OCI-LY3 (cell line): ENCODE data around the gene DISP3.

ENCODE experiments used
- H2AFZ ChIP-seq: fragments of 200-600, 300-600 bp; shearing (Covaris generic); 2 replicates; pipeline ENCODE4 v1.6.0; 2014; ENCODE audit warnings: antibody characterized with exemption, low read depth, low read length
- H3K27ac ChIP-seq: fragments of 200-600, 300-600 bp; sonication (generic); 2 replicates; pipeline ENCODE4 v1.5.1; 2014; ENCODE audit warnings: mild to moderate bottlenecking, low read length, moderate library complexity, mixed read lengths
- H3K27me3 ChIP-seq: fragments of 200-600, 300-600 bp; sonication (generic); 2 replicates; pipeline ENCODE4 v1.6.1; 2014; ENCODE audit warnings: low read depth, low read length, mixed read lengths
- H3K36me3 ChIP-seq: fragments of 200-600, 300-600 bp; sonication (generic); replicated peaks from 2 replicates; pipeline ENCODE3; 2014; ENCODE audit warnings: low read depth, low read length, mixed read lengths
- H3K4me1 ChIP-seq: fragments of 300-600, 200-600 bp; sonication (generic); 2 replicates; pipeline ENCODE4 v1.6.1; 2014; ENCODE audit warnings: low read length, mixed read lengths
- H3K4me2 ChIP-seq: fragments of 200-600, 300-600 bp; sonication (generic); 2 replicates; pipeline ENCODE4 v1.6.1; 2014; ENCODE audit warnings: low read length, mixed read lengths
- H3K4me3 ChIP-seq: fragments of 300-600, 200-600 bp; sonication (generic); 2 replicates; pipeline ENCODE4 v1.5.1; 2014; ENCODE audit warnings: antibody characterized with exemption, mild to moderate bottlenecking, low read length, moderate library complexity
- H3K79me2 ChIP-seq: fragments of 300-600, 200-600 bp; shearing (Covaris generic); 2 replicates; pipeline ENCODE4 v1.6.1; 2014; ENCODE audit warnings: mild to moderate bottlenecking, low read length, mixed read lengths
- H3K9ac ChIP-seq: fragments of 300-600, 200-600 bp; shearing (Covaris generic); 2 replicates; pipeline ENCODE4 v1.6.0; 2014; ENCODE audit warnings: mild to moderate bottlenecking, low read length, moderate library complexity
- H3K9me3 ChIP-seq: fragments of 200-600, 300-600 bp; shearing (Covaris generic); 2 replicates; pipeline ENCODE4 v1.6.1; 2014; ENCODE audit warnings: low read length, mixed read lengths; ENCODE audit not compliant: insufficient read depth
- H4K20me1 ChIP-seq: fragments of 200-600, 300-600 bp; sonication (generic); 2 replicates; pipeline ENCODE4 v1.6.1; 2016; ENCODE audit warnings: low read length, mixed read lengths; ENCODE audit not compliant: insufficient read depth
- CTCF ChIP-seq: fragments of 200-600, 300-600 bp; sonication (generic); IDR thresholded peaks from 2 replicates; pipeline ENCODE4 v1.5.1; 2014; ENCODE audit warnings: antibody characterized with exemption, low read length, low read depth
- EZH2phosphoT487 ChIP-seq: fragments of 200-600 bp; shearing (Covaris generic); IDR thresholded peaks from 2 replicates; pipeline ENCODE4 v1.6.1; 2018; ENCODE audit warnings: antibody characterized with exemption, mixed run types, low read depth

Gene DISP3

DNA sequence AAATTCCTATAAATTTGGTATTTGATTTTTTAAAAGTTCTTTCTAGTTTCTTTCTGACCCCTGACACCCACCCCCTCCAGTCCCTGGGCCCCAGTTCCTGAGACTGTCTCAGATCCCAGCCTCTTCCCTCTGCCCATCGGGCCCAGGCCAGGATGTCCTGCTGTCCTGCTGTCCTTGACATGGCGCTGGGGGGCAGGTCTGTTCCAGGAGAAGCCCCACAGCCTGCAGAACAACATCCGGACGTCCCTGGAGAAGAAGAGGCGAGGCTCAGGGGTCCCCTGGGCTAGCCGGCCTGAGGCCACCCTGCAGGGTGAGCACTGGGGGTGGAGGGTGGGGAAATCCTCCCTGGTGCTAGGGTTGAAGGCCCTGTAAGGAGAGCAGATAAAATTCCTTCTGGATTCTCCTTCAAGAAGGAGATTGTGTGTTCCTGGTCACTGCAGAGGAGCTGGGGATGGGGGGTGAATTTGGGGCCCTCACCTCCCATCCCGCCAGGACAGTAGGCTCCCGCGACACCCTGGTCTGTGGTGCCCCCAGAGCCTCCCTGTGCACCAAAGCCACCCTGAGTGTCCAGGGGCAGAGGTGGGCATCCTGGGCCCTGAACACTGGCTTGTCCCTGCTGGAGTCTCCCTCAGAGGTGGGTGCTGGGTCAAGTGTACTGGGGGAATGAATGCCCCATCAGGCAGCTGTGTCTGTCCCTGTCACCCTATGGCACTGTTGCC lies 45.0 kb downstream of the DISP3 start:
- H3K36me3 ChIP-seq = no peaks in the 10 kb centered on the region
- no peaks in the 10 kb centered on the region for H3K79me2 ChIP-seq
- no peak overlapping the region for H3K4me3 ChIP-seq
- H3K27me3 ChIP-seq = no peaks in the 10 kb centered on the region
- no peak overlapping the region for H3K9ac ChIP-seq
- H3K9me3 ChIP-seq = no peaks in the 10 kb centered on the region
- no peak overlapping the region for H3K4me2 ChIP-seq
- TF ChIP-seq CTCF = no peak
- H3K27ac ChIP-seq = no peak overlapping the region
- H4K20me1 ChIP-seq = no peaks in the 10 kb centered on the region
- H2AFZ ChIP-seq = no peak overlapping the region
- H3K4me1 ChIP-seq = no peaks in the 10 kb centered on the region

GRCh38 chr1:11524465-11525150 lies 45.7 kb downstream of the DISP3 start:
- Histone ChIP-seq H2AFZ (no peak overlapping the region), H3K4me2 (no peak overlapping the region), H3K27ac (no peak overlapping the region), H4K20me1 (no peaks in the 10 kb centered on the region), H3K9ac (no peak overlapping the region), H3K36me3 (no peaks in the 10 kb centered on the region), H3K4me3 (no peak overlapping the region), H3K9me3 (no peaks in the 10 kb centered on the region), H3K4me1 (no peaks in the 10 kb centered on the region), H3K79me2 (no peaks in the 10 kb centered on the region), H3K27me3 (no peaks in the 10 kb centered on the region)
- TF ChIP-seq CTCF (no peak), EZH2phosphoT487 (no peak)

DNA sequence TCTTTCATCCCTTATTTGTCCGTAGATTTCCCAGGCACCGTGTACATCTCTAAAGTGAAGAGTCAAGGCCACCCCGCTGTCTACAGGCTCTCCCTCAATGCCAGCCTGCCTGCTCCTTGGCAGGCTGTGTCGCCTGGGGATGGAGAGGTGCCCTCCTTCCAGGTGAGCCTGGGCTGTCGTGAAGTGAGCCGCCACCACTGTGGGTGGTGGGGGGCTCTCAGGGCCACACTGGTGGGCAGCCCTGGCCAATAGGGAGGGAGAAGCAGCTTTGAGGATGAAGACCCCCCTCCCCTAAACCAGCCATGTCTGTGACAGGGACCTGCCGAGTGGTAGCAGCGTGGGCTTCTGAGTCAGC lies 46.2 kb downstream of the DISP3 start:
- Histone ChIP-seq H2AFZ (no peak overlapping the region), H3K4me3 (no peak overlapping the region), H3K27me3 (no peaks in the 10 kb centered on the region), H3K4me2 (no peak overlapping the region), H3K36me3 (no peaks in the 10 kb centered on the region), H3K4me1 (no peaks in the 10 kb centered on the region), H4K20me1 (no peaks in the 10 kb centered on the region), H3K79me2 (no peaks in the 10 kb centered on the region), H3K9me3 (no peaks in the 10 kb centered on the region), H3K9ac (no peak overlapping the region), H3K27ac (no peak overlapping the region)
- TF ChIP-seq CTCF (no peak), EZH2phosphoT487 (no peak)

DNA sequence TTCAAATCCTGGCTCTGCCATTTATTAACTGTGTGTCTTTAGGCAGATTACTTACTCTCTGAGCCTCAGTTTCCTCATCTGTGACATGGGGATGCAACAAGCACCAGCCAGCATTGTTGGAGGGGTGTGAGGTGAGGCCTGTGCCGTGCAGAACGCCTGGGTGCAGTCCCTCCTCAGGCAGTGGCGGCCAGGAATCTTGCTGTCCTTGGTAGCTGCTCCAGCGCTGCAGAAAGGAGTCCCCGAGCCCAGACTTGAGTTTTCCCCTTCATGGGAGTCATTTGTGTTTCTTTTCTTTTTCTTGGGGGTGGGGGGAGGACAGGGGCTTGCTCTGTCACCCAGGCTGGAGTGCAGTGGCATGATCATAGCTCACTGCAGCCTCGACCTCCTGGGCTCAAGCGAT lies 46.6 kb downstream of the DISP3 start:
- Histone ChIP-seq H3K9ac (no peak overlapping the region), H3K4me1 (no peaks in the 10 kb centered on the region), H4K20me1 (no peaks in the 10 kb centered on the region), H3K36me3 (no peaks in the 10 kb centered on the region), H3K4me3 (no peak overlapping the region), H3K27ac (no peak overlapping the region), H3K79me2 (no peaks in the 10 kb centered on the region), H3K27me3 (no peaks in the 10 kb centered on the region), H2AFZ (no peak overlapping the region), H3K9me3 (no peaks in the 10 kb centered on the region), H3K4me2 (no peak overlapping the region)
- TF ChIP-seq CTCF (no peak), EZH2phosphoT487 (no peak)
